GM12878 (cell line): ENCODE data around the gene MTMR3. TPM values are rescaled to one million over a fixed set of nuclear protein-coding genes. Genes with fewer than 3 reads are reported as not detected.

Experiments used
- ATAC-seq: fragments of 200-7000 bp; cut with Tn5 transposase; 3 replicates; pipeline ENCODE4 v1.9.1; 2020; ENCODE audit warnings: mild to moderate bottlenecking, moderate library complexity
- BruUV-seq: library from RNA; stranded (reverse); fragments of 400-500 nt; replicated peaks from 2 replicates; lab custom pipeline; 2021; lab: Mats Ljungman, UMichigan
- CTCF ChIA-PET: fragments of 300-600 bp; sonication (Branson Sonifier 250); formaldehyde crosslinking; extraction: SDS; loops from one replicate; lab custom pipeline; 2021; ENCODE audit warnings: inconsistent platforms; lab: Yijun Ruan, JAX
- POLR2A ChIA-PET: fragments of 350-600 bp; formaldehyde crosslinking; extraction: SDS; loops from one replicate; lab custom pipeline; 2021; ENCODE audit warnings: inconsistent platforms; lab: Charles Lee
- RAD21 ChIA-PET: fragments of 300-600 bp; sonication (Branson Sonifier 250); formaldehyde crosslinking; loops from one replicate; lab custom pipeline; 2023; ENCODE audit warnings: antibody characterized with exemption; ENCODE audit not compliant: unreplicated experiment; lab: Charles Lee
- SMC1A ChIA-PET: fragments of 300-600 bp; sonication (Branson Sonifier 250); formaldehyde crosslinking; loops from one replicate; lab custom pipeline; 2023; ENCODE audit not compliant: unreplicated experiment, uncharacterized antibody; lab: Charles Lee
- DNase-seq: peaks from one replicate; pipeline ENCODE4 v3.0.0-alpha.2; 2011; ENCODE audit warnings: low read depth, low spot score
- FAIRE-seq: peaks from 3 replicates; lab custom pipeline; 2011; peaks lifted over from hg19 to GRCh38; lab: Jason Lieb, UNC
- H2AFZ ChIP-seq: 2 replicates; pipeline ENCODE4 v1.6.0; 2011; ENCODE audit warnings: low read depth, low read length, control low read depth; ENCODE audit not compliant: control insufficient read depth
- H3K27ac ChIP-seq: 2 replicates; pipeline ENCODE4 v1.5.1; 2011; ENCODE audit warnings: control low read depth; ENCODE audit not compliant: control insufficient read depth, insufficient read depth
- H3K27me3 ChIP-seq, 2 experiments: replicated peaks in 1 of 2; 2 replicates each; pipeline versions ENCODE4 v1.6.0 to v1.6.1; 2011; ENCODE audit warnings: low read length in 1 of 2; ENCODE audit not compliant: control insufficient read depth in 2 of 2, insufficient read depth in 2 of 2
- H3K36me3 ChIP-seq, 2 experiments: 2 replicates each; pipeline ENCODE4 v1.5.1; 2011; ENCODE audit warnings: low read length in 1 of 2; ENCODE audit not compliant: control insufficient read depth in 2 of 2, insufficient read depth in 2 of 2
- H3K4me1 ChIP-seq: 2 replicates; pipeline ENCODE4 v1.6.1; 2011; ENCODE audit warnings: mild to moderate bottlenecking, low read length, moderate library complexity, mixed read lengths; ENCODE audit not compliant: control insufficient read depth, insufficient read depth
- H3K4me2 ChIP-seq: 2 replicates; pipeline ENCODE4 v1.6.0; 2011; ENCODE audit warnings: control low read depth; ENCODE audit not compliant: control insufficient read depth, insufficient read depth
- H3K4me3 ChIP-seq: fragments of 200-600 bp; sonication (generic); 2 replicates; pipeline ENCODE4 v1.5.1; 2016
- H3K79me2 ChIP-seq: 2 replicates; pipeline ENCODE4 v1.6.0; 2011; ENCODE audit warnings: low read length; ENCODE audit not compliant: control insufficient read depth, insufficient read depth
- H3K9ac ChIP-seq: 2 replicates; pipeline ENCODE4 v1.8.0; 2011; ENCODE audit warnings: low read length, control low read depth, mixed read lengths; ENCODE audit not compliant: control insufficient read depth, insufficient read depth
- H3K9me3 ChIP-seq: replicated peaks from 3 replicates; pipeline ENCODE4 v1.5.1; 2011; ENCODE audit warnings: mild to moderate bottlenecking, low read length; ENCODE audit not compliant: control insufficient read depth, insufficient read depth
- H4K20me1 ChIP-seq: 2 replicates; pipeline ENCODE4 v1.6.0; 2011; ENCODE audit not compliant: control insufficient read depth, insufficient read depth
- BMI1 ChIP-seq: fragments of 450-650 bp; IDR thresholded peaks from 2 replicates; pipeline ENCODE4 v1.6.1; 2016; ENCODE audit warnings: mild to moderate bottlenecking, moderate library complexity, borderline replicate concordance
- CREM ChIP-seq: IDR thresholded peaks from 2 replicates; pipeline ENCODE4 v1.6.1; 2014; ENCODE audit warnings: antibody characterized with exemption, low read depth
- E2F4 ChIP-seq: IDR thresholded peaks from 2 replicates; pipeline ENCODE4 v1.6.1; 2012; ENCODE audit warnings: low read depth, low read length, improper control_type of control experiment
- FOXK2 ChIP-seq: fragments of 450-650 bp; IDR thresholded peaks from 2 replicates; pipeline ENCODE4 v1.6.1; 2017; ENCODE audit warnings: mild to moderate bottlenecking, moderate library complexity
- HDAC6 ChIP-seq: fragments of 200-600 bp; sonication (generic); IDR thresholded peaks from one replicate; pipeline ENCODE4 v1.8.0; 2017; ENCODE audit warnings: antibody characterized with exemption; ENCODE audit not compliant: unreplicated experiment
- HDGF ChIP-seq: fragments of 450-650 bp; IDR thresholded peaks from 2 replicates; pipeline ENCODE4 v1.6.1; 2016; ENCODE audit warnings: antibody characterized with exemption
- MYB ChIP-seq: fragments of 150-350 bp; IDR thresholded peaks from 2 replicates; pipeline ENCODE4 v1.6.1; 2014; ENCODE audit warnings: mild to moderate bottlenecking, low read depth, low read length, borderline replicate concordance
- POLR2A ChIP-seq: IDR thresholded peaks from 2 replicates; pipeline ENCODE4 v1.6.1; 2011; ENCODE audit warnings: low read depth, mild to moderate bottlenecking, low read length
- POLR2AphosphoS2 ChIP-seq: IDR thresholded peaks from 2 replicates; pipeline ENCODE4 v1.6.1; 2011; ENCODE audit warnings: low read depth, mild to moderate bottlenecking, low read length, improper control_type of control experiment, moderate library complexity
- SP1 ChIP-seq: IDR thresholded peaks from one replicate; pipeline ENCODE4 v1.6.1; 2011; ENCODE audit warnings: low read depth, low read length
- TCF3 ChIP-seq: IDR thresholded peaks from 2 replicates; pipeline ENCODE4 v1.6.1; 2012; ENCODE audit warnings: low read depth, mild to moderate bottlenecking, low read length, borderline replicate concordance; ENCODE audit not compliant: insufficient read depth
- USF1 ChIP-seq: IDR thresholded peaks from 2 replicates; pipeline ENCODE4 v1.6.1; 2011; ENCODE audit warnings: borderline replicate concordance, low read depth, mild to moderate bottlenecking, moderate library complexity, mixed read lengths, low read length; ENCODE audit not compliant: insufficient read depth; ENCODE audit errors: extremely low read length
- ZBED1 ChIP-seq: IDR thresholded peaks from 2 replicates; pipeline ENCODE4 v1.6.1; 2016; ENCODE audit warnings: borderline replicate concordance
- WGBS: methylation state at CpG from one replicate; pipeline ENCODE4 v1.1.6; 2016; ENCODE audit warnings: low lambda C conversion rate; ENCODE audit not compliant: insufficient replicate concordance, insufficient coverage; ENCODE audit errors: missing lambda C conversion rate; 5-methylcytosine and 5-hydroxymethylcytosine counted together
- in situ Hi-C: fragments of 300-500 bp; cut with MboI; formaldehyde crosslinking; loops from 9 replicates; pipeline ENCODE4 v1.14.3; 2018; ENCODE audit warnings: mixed read lengths
- intact Hi-C: fragments of 100-400 bp; cut with micrococcal nuclease; formaldehyde crosslinking; loops from one replicate; pipeline ENCODE4 v1.14.2; 2022; ENCODE audit not compliant: unreplicated experiment
- polyA plus RNA-seq, 11 experiments: library from polyadenylated mRNA; depleted of rRNA in 4 of 11; unstranded in 6 of 11; stranded (reverse) in 5 of 11; fragments of >200 nt; fragmentation: Nextera tagmentation in 4 of 11; fragmentation: Illumina TruSeq in 1 of 11; extraction: Ambion mirVana in 4 of 11; extraction: Trizol in 1 of 11; gene quantifications; 1 replicate in 1 of 11; 2 replicates in 10 of 11; pipeline versions ENCODE4 v1.2.1 to v1.2.3, GENCODE V29; 2011 to 2016; ENCODE audit warnings: inconsistent platforms in 2 of 11, missing spikeins in 2 of 11, low read depth in 1 of 11
- total RNA-seq, 4 experiments: library from RNA; depleted of rRNA in 3 of 4; stranded (reverse); fragments of >200 nt in 3 of 4; fragmentation: Illumina TruSeq in 1 of 4; extraction: Trizol in 1 of 4; gene quantifications; 2 replicates each; pipeline versions ENCODE4 v1.2.1 to v1.2.3, GENCODE V29; 2013 to 2021
- TF ChIP-seq, protein P1 (sequence below): fragments of 450-650 bp; conservative IDR thresholded peaks from 2 replicates; pipeline ENCODE4 v1.6.1; 2017; ENCODE audit warnings: mild to moderate bottlenecking, moderate library complexity
- TF ChIP-seq, protein P2 (sequence below): IDR thresholded peaks from 2 replicates; pipeline ENCODE4 v1.6.1; 2012; ENCODE audit warnings: mild to moderate bottlenecking, low read depth, low read length

The MTMR3 gene
- total and polyA plus RNA-seq, 10 of the 15 experiments (the other 5 are each of a cell fraction or from before 2014, with no cell fraction given) = 1.4 to 23.7 (median 10.6) TPM

DNA sequence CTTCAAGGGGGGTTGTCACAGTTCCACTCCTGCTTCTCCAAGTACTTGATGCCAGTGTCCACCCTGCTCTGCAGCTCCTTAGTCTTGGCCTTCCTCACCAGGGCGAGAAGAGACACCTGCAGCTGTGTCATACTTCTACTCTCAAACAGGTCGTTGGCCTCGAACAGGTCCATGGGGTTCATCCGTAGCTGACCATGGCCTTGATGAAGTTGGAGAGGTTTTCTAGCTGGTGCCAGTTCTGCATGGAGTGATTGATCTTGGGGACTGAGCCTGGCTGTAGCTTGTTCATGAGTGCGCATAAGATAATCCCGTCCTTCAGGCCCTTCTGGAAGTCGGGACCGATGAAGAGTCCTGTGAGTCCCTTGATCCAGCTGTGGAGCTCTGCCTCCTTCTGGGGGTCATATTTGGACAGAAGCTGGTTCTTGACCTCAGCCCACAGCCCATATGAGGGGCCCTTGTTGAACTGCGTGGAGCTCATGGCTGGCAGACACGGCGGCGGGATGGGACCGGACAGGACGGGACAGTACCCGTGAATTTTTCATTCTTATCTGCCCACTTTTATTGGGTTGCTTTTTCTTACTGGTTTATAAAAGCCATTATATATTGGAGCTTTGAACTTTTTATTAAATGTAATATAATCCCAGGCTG is 163.9 kb downstream of the MTMR3 start:
- WGBS = 82% methylated on average over 15 of the region's 15 CpGs
- TF ChIP-seq HDGF (no peak), TCF3 (no peak), BMI1 (no peak), POLR2AphosphoS2 (no peak), CREM (no peak), USF1 (no peak), ZBED1 (no peak), HDAC6 (no peak), SP1 (no peak), FOXK2 (no peak), MYB (no peak), E2F4 (no peak), POLR2A (no peak)
- TF ChIP-seq, protein P1, sequence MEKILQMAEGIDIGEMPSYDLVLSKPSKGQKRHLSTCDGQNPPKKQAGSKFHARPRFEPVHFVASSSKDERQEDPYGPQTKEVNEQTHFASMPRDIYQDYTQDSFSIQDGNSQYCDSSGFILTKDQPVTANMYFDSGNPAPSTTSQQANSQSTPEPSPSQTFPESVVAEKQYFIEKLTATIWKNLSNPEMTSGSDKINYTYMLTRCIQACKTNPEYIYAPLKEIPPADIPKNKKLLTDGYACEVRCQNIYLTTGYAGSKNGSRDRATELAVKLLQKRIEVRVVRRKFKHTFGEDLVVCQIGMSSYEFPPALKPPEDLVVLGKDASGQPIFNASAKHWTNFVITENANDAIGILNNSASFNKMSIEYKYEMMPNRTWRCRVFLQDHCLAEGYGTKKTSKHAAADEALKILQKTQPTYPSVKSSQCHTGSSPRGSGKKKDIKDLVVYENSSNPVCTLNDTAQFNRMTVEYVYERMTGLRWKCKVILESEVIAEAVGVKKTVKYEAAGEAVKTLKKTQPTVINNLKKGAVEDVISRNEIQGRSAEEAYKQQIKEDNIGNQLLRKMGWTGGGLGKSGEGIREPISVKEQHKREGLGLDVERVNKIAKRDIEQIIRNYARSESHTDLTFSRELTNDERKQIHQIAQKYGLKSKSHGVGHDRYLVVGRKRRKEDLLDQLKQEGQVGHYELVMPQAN = no peak
- TF ChIP-seq, protein P2, sequence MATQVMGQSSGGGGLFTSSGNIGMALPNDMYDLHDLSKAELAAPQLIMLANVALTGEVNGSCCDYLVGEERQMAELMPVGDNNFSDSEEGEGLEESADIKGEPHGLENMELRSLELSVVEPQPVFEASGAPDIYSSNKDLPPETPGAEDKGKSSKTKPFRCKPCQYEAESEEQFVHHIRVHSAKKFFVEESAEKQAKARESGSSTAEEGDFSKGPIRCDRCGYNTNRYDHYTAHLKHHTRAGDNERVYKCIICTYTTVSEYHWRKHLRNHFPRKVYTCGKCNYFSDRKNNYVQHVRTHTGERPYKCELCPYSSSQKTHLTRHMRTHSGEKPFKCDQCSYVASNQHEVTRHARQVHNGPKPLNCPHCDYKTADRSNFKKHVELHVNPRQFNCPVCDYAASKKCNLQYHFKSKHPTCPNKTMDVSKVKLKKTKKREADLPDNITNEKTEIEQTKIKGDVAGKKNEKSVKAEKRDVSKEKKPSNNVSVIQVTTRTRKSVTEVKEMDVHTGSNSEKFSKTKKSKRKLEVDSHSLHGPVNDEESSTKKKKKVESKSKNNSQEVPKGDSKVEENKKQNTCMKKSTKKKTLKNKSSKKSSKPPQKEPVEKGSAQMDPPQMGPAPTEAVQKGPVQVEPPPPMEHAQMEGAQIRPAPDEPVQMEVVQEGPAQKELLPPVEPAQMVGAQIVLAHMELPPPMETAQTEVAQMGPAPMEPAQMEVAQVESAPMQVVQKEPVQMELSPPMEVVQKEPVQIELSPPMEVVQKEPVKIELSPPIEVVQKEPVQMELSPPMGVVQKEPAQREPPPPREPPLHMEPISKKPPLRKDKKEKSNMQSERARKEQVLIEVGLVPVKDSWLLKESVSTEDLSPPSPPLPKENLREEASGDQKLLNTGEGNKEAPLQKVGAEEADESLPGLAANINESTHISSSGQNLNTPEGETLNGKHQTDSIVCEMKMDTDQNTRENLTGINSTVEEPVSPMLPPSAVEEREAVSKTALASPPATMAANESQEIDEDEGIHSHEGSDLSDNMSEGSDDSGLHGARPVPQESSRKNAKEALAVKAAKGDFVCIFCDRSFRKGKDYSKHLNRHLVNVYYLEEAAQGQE = no peak

More for the DNA sequence above, 163.9 kb downstream of the MTMR3 start:
- H2AFZ ChIP-seq = no peak overlapping the region
- ChIA-PET POLR2A (no interaction called here), CTCF (interaction anchor here (0.6 to 1.5 kb wide), 4 partner anchors 42 to 217 kb away, joined by 3 to 9 read pairs (median 5); no protein-coding TSS in a partner anchor), SMC1A (interaction anchor here (1.0 to 2.9 kb wide), 3 partner anchors 29 to 42 kb away, joined by 3 to 12 read pairs (median 4); no protein-coding TSS in a partner anchor), RAD21 (interaction anchor here (1.6 kb wide), 1 partner anchor 31 kb away, joined by 3 read pairs; no protein-coding TSS in a partner anchor)
- no peak overlapping the region for H3K27ac ChIP-seq
- H3K9ac ChIP-seq = no peak overlapping the region
- H3K36me3 ChIP-seq = no peaks in the 10 kb centered on the region
- in situ Hi-C loops = no loop called here
- no peaks in the 10 kb centered on the region for H3K9me3 ChIP-seq
- H3K4me2 ChIP-seq = no peak overlapping the region
- BruUV-seq = no TSS peak
- H3K27me3 ChIP-seq = no peaks in the 10 kb centered on the region
- no peaks in the 10 kb centered on the region for H4K20me1 ChIP-seq
- ATAC-seq (no peak), DNase-seq (no peak), FAIRE-seq (no peak)
- no peaks in the 10 kb centered on the region for H3K79me2 ChIP-seq
- no peaks in the 10 kb centered on the region for H3K4me1 ChIP-seq
- H3K4me3 ChIP-seq = no peak overlapping the region
- intact Hi-C loops = no loop called here
